Smooth muscle cell of the pulmonary artery (primary cell): ENCODE results near the gene FAM216A. TPM values are rescaled to one million over a fixed set of nuclear protein-coding genes. Genes with fewer than 3 reads are reported as not detected.

Source experiments
- total RNA-seq: library from RNA; depleted of rRNA; stranded (reverse); fragments of >200 nt; gene quantifications from 2 replicates; pipeline ENCODE4 v1.2.3, GENCODE V29; 2014

The FAM216A gene, protein sequence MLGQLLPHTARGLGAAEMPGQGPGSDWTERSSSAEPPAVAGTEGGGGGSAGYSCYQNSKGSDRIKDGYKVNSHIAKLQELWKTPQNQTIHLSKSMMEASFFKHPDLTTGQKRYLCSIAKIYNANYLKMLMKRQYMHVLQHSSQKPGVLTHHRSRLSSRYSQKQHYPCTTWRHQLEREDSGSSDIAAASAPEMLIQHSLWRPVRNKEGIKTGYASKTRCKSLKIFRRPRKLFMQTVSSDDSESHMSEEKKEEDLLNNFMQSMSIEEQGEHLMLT
- total RNA-seq: 11.9 and 17.3 TPM in 2 replicates

DNA sequence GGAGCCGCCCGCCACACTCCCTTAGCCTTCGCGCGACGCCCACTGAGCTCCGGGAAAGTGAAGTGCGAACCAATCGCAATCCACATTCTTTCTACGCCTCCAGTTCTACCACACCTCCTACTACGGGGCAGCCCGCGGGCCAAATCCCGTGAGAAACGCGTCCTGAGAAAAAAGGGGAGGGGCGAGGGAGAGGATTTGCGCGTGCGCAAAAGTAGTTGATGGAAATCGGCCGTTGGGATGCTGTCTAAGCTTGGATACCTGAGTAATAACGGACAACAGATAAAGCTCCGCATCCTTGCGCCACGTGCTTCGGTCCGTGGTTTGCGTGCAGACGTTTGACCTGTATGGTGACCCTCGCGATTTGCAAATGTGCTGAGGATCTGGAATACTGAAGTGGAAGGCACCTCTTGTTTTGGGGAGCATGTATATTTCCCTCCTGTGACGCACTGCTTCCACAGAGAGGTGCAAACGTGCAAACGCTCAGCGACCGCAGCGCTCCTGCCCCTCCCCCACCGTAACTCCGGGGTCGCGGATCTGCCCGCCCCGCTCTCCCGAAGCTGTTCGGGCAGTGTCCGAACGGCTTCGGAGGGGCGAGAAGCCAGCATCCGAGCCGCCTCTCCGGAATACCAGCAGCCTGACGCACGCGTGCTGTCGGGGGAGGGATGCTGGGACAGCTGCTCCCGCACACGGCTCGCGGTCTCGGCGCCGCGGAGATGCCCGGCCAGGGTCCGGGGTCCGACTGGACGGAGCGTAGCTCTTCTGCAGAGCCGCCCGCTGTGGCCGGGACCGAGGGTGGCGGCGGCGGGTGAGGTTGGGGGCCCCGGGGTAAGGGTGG is at the start of gene FAM216A, which contains the start of gene GPN3:
Gene FAM216A, plus strand, starts transcription at position 632 of the 835 bp plus-strand sequence. Its CDS starts 31 bp downstream, at position 663.
Gene GPN3, minus strand, starts transcription at position 44 of the 835 bp plus-strand sequence. CDS start 54 bp downstream, outside the sequence.

DNA sequence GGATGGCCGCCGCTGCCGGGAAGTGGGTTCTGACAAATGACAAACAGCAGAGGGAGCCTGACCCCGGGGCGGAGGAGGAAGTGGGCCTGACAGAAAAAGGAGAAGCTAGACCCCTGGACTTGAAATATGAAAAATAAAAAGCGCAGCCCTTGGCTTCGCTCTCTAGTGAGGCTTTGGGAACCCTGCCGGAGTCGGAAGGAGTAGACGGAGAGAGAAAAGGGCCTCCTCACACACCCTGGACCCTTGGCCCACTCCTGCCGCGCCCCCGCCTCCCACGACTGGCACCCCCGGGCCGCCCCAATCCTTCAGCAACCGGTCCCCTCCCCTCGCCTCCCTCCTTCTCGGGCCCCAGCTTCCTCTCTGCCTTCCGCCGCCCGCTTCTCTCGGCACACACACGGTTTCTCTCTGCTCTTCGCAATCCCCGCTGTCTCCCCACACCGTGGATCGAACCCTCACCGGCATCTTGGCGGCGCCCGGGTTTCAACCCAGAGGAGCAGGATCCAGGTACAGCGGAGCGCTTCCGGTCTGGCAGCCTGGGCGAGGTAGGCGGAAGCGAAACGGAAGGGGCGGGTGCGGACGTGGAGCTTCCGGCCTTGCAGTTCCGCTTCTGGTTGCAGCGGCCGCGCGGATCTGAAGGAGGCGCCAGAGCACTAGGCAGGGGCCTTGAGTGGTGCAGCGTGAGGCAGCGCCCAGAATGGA is 18.7 kb upstream of the FAM216A start, which contains the start of gene ARPC3:
Gene ARPC3, minus strand, starts transcription at position 539 of the 699 bp plus-strand sequence. Its CDS starts 77 bp downstream, at position 462.

GRCh38 chr12:110501752-110502738 is 33.4 kb downstream of the FAM216A start, which contains the start of the genes RAD9B and VPS29:
RAD9B (plus strand) TSS chr12:110502331; CDS start chr12:110502338, 7 bp downstream.
VPS29 (minus strand) TSS chr12:110502111; CDS start chr12:110502051, 60 bp downstream.

Other genes with a start within 250 kb of the FAM216A start
- gene ATP2A2, start 187.6 kb upstream of the FAM216A start, total RNA-seq: 236 and 249 TPM in 2 replicates
- gene ANAPC7, start 65.1 kb upstream of the FAM216A start, total RNA-seq: 36.8 and 45.1 TPM in 2 replicates
- 136 and 158 TPM in 2 replicates for gene ARPC3, start 18.5 kb upstream of the FAM216A start, total RNA-seq
- gene GPN3, start 588 bp upstream of the FAM216A start, total RNA-seq: 11.5 and 17.1 TPM in 2 replicates
- 45.0 and 50.9 TPM in 2 replicates for gene VPS29, start 33.3 kb downstream of the FAM216A start, total RNA-seq
- gene RAD9B, start 33.5 kb downstream of the FAM216A start, total RNA-seq: 0.40 and 0.46 TPM in 2 replicates
- 9.1 and 11.0 TPM in 2 replicates for gene PPTC7, start 114.5 kb downstream of the FAM216A start, total RNA-seq
- gene TCTN1, start 145.3 kb downstream of the FAM216A start, total RNA-seq: 40.6 and 42.1 TPM in 2 replicates
- gene HVCN1, start 220.3 kb downstream of the FAM216A start, total RNA-seq: 2.3 and 2.7 TPM in 2 replicates